Measurements from ENCODE around the gene PCDHGA10.

DNA sequence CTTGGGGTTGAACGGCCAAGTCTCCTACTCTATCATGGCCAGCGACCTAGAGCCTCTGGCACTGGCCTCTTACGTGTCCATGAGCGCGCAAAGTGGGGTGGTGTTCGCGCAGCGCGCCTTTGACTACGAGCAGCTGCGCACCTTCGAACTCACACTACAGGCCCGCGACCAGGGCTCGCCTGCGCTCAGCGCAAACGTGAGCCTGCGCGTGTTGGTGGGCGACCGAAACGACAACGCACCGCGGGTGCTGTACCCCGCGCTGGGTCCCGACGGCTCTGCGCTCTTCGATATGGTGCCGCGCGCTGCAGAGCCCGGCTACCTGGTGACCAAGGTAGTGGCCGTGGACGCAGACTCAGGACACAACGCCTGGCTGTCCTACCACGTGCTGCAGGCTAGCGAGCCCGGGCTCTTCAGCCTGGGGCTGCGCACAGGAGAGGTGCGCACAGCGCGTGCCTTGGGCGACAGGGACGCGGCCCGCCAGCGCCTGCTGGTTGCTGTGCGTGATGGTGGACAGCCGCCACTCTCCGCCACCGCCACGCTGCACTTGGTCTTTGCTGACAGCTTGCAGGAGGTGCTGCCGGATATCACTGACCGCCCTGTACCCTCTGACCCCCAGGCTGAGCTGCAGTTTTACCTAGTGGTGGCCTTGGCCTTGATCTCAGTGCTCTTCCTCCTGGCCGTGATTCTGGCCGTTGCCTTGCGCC, 13.1 kb upstream of the PCDHGA10 start:
- TF ChIP-seq, protein P1, sequence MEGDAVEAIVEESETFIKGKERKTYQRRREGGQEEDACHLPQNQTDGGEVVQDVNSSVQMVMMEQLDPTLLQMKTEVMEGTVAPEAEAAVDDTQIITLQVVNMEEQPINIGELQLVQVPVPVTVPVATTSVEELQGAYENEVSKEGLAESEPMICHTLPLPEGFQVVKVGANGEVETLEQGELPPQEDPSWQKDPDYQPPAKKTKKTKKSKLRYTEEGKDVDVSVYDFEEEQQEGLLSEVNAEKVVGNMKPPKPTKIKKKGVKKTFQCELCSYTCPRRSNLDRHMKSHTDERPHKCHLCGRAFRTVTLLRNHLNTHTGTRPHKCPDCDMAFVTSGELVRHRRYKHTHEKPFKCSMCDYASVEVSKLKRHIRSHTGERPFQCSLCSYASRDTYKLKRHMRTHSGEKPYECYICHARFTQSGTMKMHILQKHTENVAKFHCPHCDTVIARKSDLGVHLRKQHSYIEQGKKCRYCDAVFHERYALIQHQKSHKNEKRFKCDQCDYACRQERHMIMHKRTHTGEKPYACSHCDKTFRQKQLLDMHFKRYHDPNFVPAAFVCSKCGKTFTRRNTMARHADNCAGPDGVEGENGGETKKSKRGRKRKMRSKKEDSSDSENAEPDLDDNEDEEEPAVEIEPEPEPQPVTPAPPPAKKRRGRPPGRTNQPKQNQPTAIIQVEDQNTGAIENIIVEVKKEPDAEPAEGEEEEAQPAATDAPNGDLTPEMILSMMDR (IDR thresholded peaks at IDR 0.05) = no peak
- TF ChIP-seq EZH2 (IDR thresholded peaks at IDR 0.05) = no peak
- TF ChIP-seq EZH2phosphoT487 (IDR thresholded peaks at IDR 0.05) = no peak
